Activated T-cell treated with anti-CD3 and anti-CD28 coated beads for 24 hours (primary cell): Measurements from ENCODE around the gene IMMP1L.
A peak's percentile ranks its signal among the peaks of the same experiment; 100 is the strongest.
"Not testable (repeated sequence)": the region's sequence is repeated elsewhere in the genome, so short reads cannot be mapped to it uniquely, and the experiment has no call there.

ENCODE experiments used
- DNase-seq: peaks from one replicate; pipeline ENCODE4 v3.0.0-alpha.2; 2020; ENCODE audit warnings: low read depth

IMMP1L gene

GRCh38 chr11:31509429-31510345 lies at the start of gene IMMP1L, which contains the start of gene ELP4:
IMMP1L (minus strand) TSS chr11:31509622; CDS start chr11:31463276, 46,346 bp downstream.
ELP4 (plus strand) TSS chr11:31509767; CDS start chr11:31509785, 18 bp downstream.
- DNase-seq: peak; percentile 95

- no peak for DNase-seq
Measured at GRCh38 chr11:31558001-31558400, 48.6 kb upstream of the IMMP1L start.

GRCh38 chr11:31555938-31556337 lies 46.5 kb upstream of the IMMP1L start:
- no peak for DNase-seq

DNA sequence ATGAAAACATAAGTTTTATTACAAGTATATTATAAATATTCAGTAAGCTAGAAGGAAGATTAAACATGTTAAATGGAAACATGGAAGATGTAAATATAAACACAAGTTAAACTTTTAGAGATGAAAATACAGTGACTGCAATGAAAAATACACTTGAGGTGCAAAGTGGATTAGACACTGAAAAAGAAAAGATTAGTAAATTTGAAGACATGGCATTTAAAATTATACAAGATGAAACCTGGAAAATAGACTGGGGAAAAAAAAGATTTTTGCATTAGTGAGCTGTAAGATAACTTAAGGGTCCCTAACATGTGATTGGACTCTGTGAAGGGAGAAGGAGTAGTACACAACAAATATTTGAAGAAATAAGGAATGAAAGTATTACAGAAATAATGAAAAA lies 33.4 kb upstream of the IMMP1L start:
- DNase-seq: no peak

GRCh38 chr11:31535479-31535878 lies 26.1 kb upstream of the IMMP1L start:
- DNase-seq: no peak

- no peak for DNase-seq
Measured at GRCh38 chr11:31531293-31531692, 21.9 kb upstream of the IMMP1L start.

DNA sequence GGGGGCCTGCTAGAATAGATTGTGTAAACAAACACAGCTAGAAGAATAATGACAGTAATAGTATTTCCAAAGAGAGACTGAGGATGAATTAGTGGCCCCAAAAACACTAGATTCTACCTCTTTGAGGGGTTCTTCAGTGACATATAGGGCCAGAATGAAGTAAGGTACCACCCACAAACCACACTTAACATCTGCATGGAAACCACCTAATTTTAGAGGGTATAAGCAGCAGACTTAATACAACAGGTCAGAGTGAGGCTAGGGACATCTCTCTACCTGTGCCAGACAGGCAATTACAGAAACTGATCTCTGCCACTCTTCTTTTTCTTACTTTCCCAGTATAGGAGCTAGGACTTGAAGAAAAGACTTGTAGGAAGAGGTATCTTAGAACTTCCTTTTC lies 20.3 kb upstream of the IMMP1L start:
- DNase-seq: no peak

DNA sequence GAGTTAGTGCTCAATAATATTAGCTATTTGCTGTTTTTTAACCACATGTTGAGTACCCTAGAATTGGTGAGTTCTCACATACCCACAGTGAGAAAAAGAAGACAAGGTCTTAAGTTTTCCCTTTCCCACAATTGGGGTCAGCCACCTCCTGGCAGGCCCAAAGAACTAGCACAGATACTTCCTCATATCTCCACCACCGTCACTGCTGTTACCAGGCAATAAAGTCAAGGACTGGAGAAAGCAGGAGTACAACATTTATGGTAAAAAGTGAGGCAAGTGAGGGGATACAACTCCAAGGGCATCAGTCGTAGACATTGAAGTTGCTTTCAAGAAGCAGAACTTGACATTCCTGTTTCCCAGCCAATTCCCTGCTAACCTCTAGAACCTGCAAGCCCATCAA lies 19.8 kb upstream of the IMMP1L start:
- DNase-seq: no peak

GRCh38 chr11:31521497-31522150 lies 12.2 kb upstream of the IMMP1L start:
- DNase-seq: no peak

GRCh38 chr11:31512117-31512516 lies 2.7 kb upstream of the IMMP1L start:
- no peak for DNase-seq

GRCh38 chr11:31509051-31509428 lies 382 bp downstream of the IMMP1L start:
- DNase-seq: no peak

GRCh38 chr11:31500560-31500959 lies 8.9 kb downstream of the IMMP1L start:
- DNase-seq: no peak

GRCh38 chr11:31499576-31500178 lies 9.7 kb downstream of the IMMP1L start:
- DNase-seq: no peak

DNA sequence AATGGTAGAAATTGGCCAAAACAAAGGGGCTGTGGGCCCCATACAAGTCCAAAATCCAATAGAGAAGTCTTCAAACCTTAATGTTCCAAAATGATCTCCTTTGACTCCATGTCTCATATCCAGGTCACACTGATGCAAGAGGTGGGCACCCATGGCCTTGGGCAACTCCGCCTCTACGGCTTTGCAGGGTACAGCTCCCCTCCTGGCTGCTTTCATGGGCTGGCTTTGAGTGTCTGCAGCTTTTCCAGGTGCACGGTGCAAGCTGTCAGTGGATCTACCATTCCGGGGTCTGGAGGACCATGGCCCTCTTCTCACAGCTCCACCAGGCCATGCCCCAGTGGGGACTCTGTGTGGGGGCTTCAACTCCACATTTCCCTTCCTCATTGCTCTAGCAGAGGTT lies 15.7 kb downstream of the IMMP1L start:
- DNase-seq: not testable (repeated sequence)

- DNase-seq: no peak
Measured at GRCh38 chr11:31493235-31493634, 16.2 kb downstream of the IMMP1L start.

GRCh38 chr11:31492320-31492913 lies 17.0 kb downstream of the IMMP1L start:
- no peak for DNase-seq

- DNase-seq: no peak
Measured at GRCh38 chr11:31487848-31488247, 21.6 kb downstream of the IMMP1L start.

- DNase-seq: no peak
Measured at GRCh38 chr11:31484497-31484896, 24.9 kb downstream of the IMMP1L start.

- DNase-seq: no peak
Measured at GRCh38 chr11:31480930-31481329, 28.5 kb downstream of the IMMP1L start.

DNA sequence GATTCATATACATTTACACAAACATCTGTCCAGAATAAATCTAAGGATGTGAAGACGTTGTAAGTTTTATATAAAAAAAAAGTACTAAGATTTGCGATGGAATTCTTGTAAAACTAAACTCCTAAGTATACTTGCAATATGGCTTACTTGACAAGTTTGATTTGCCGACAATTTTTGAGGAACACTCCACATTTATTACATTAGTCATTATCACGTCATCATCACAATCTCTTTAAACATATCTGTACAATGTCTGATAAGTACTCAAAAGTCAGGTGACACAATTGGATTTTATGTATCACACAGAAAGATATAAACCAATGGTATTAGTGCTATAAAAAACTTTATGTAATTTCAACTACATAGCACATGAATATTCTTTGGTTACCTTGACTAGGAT lies 30.4 kb downstream of the IMMP1L start:
- no peak for DNase-seq

- no peak for DNase-seq
Measured at GRCh38 chr11:31478223-31478590, 31.2 kb downstream of the IMMP1L start.

- DNase-seq: no peak
Measured at GRCh38 chr11:31477528-31478222, 31.7 kb downstream of the IMMP1L start.
